ENCODE data around the gene KLC1.

Gene KLC1

GRCh38 chr14:103669370-103669769, 40.4 kb downstream of the KLC1 start:
- H3K4me3 ChIP-seq (ENCODE audit: low read depth, low read length) = no peak overlapping the region
- no peak for TF ChIP-seq CTCF (IDR thresholded peaks at IDR 0.05; ENCODE audit: borderline replicate concordance, insufficient read depth, low read depth, low read length)

- no peak for TF ChIP-seq CTCF (IDR thresholded peaks at IDR 0.05; ENCODE audit: borderline replicate concordance, insufficient read depth, low read depth, low read length)
- H3K4me3 ChIP-seq (ENCODE audit: low read depth, low read length) = no peak overlapping the region
These were observed 42.9 kb downstream of the KLC1 start for GRCh38 chr14:103671911-103672310.

- no peak overlapping the region for H3K4me3 ChIP-seq (ENCODE audit: low read depth, low read length)
- TF ChIP-seq CTCF (IDR thresholded peaks at IDR 0.05; ENCODE audit: borderline replicate concordance, insufficient read depth, low read depth, low read length) = no peak
These were observed 46.9 kb downstream of the KLC1 start for GRCh38 chr14:103675957-103676356.

GRCh38 chr14:103676881-103677675, 48.1 kb downstream of the KLC1 start:
- no peak for TF ChIP-seq CTCF (IDR thresholded peaks at IDR 0.05; ENCODE audit: borderline replicate concordance, insufficient read depth, low read depth, low read length)
- no peak overlapping the region for H3K4me3 ChIP-seq (ENCODE audit: low read depth, low read length)

- peak; percentile 90 for TF ChIP-seq CTCF (IDR thresholded peaks at IDR 0.05; ENCODE audit: borderline replicate concordance, insufficient read depth, low read depth, low read length)
- H3K4me3 ChIP-seq (ENCODE audit: low read depth, low read length) = no peak overlapping the region
These were observed 50.3 kb downstream of the KLC1 start for GRCh38 chr14:103679351-103679750.

GRCh38 chr14:103680491-103681231, 51.6 kb downstream of the KLC1 start:
- TF ChIP-seq CTCF (IDR thresholded peaks at IDR 0.05; ENCODE audit: borderline replicate concordance, insufficient read depth, low read depth, low read length) = no peak
- H3K4me3 ChIP-seq (ENCODE audit: low read depth, low read length) = no peak overlapping the region

GRCh38 chr14:103683139-103683538, 54.1 kb downstream of the KLC1 start:
- no peak for TF ChIP-seq CTCF (IDR thresholded peaks at IDR 0.05; ENCODE audit: borderline replicate concordance, insufficient read depth, low read depth, low read length)
- no peak overlapping the region for H3K4me3 ChIP-seq (ENCODE audit: low read depth, low read length)

All from GM12875 (cell line).